Measurements from ENCODE around the gene SNX33.

Gene SNX33

DNA sequence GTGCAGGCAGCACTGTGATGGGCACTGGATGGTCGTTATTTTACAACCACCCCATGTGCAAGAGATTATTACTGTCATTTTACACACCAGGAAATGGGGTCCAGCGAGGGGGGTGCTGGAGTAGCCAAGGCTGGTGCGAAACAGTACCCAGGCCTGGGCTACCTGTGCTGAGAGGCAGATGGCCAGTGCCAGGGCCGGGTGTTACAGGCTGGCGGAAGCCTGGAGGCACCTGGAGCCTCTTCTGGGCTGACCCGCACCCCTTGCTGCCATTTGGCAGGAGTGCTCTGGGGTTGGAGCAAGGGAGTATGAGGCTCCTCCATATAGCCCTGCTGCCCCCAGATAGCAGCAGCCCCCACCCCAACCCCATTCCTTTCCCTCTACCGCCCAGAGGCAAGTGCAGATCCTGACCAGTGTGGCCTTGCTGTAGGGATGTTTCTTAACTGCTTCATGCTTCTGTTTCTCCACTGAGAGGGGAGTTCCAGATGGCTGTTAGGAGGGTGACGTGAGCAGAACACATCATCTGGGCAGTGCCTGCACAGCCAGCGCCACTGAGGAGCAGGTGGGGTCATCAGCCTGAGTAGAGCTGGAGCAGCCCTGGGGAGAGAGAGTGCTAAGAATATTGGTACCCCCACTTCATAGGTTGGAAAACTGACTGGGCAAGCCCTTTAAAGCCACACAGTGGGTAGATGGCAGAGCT, 15.3 kb downstream of the SNX33 start:
- TF ChIP-seq, protein P1, sequence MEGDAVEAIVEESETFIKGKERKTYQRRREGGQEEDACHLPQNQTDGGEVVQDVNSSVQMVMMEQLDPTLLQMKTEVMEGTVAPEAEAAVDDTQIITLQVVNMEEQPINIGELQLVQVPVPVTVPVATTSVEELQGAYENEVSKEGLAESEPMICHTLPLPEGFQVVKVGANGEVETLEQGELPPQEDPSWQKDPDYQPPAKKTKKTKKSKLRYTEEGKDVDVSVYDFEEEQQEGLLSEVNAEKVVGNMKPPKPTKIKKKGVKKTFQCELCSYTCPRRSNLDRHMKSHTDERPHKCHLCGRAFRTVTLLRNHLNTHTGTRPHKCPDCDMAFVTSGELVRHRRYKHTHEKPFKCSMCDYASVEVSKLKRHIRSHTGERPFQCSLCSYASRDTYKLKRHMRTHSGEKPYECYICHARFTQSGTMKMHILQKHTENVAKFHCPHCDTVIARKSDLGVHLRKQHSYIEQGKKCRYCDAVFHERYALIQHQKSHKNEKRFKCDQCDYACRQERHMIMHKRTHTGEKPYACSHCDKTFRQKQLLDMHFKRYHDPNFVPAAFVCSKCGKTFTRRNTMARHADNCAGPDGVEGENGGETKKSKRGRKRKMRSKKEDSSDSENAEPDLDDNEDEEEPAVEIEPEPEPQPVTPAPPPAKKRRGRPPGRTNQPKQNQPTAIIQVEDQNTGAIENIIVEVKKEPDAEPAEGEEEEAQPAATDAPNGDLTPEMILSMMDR (IDR thresholded peaks at IDR 0.05; ENCODE audit: unreplicated experiment in 3 of 3) = no peak
- Mint-ChIP-seq H3K9me3 (no peaks in the 10 kb centered on the region), H3K27me3 (ENCODE audit: low read depth) (peaks cover 4% of the 10 kb centered on the region), H3K27ac (peak overlapping the region in 1 of 3 experiments; percentile 72), H3K4me1 (peaks cover 18% of the 10 kb centered on the region), H3K4me3 (no peak overlapping the region), H3K36me3 (ENCODE audit: low read depth) (peaks cover 14% of the 10 kb centered on the region)

DNA sequence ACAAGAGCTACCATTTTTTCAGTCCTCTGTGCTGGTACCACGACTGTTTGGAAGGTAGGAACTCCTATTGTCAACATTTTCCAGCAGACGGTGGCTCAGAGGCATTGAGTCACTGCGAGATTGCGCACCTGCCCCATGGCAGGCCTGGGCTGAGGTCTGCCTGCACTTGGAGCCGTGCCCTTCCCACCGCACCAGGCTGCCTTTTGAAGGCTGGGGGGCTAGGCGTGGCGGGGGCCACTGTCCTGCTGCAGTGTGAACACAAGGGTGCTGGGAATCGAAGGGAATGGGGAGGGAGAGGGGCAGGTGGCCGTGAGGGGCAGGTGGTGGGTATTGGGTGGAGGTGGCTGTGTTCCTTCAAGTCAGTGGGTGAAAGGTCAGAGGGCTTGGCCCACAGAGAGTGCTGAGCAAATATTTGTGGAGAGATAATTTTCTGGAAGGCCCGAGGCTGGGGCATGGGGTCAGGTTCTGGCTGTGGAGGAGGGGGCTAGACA, 16.3 kb downstream of the SNX33 start:
- no peak overlapping the region for H3K27ac Mint-ChIP-seq
- peaks cover 18% of the 10 kb centered on the region for H3K4me1 Mint-ChIP-seq
- H3K9me3 Mint-ChIP-seq = no peaks in the 10 kb centered on the region
- no peak overlapping the region for H3K4me3 Mint-ChIP-seq
- TF ChIP-seq, protein P1 (IDR thresholded peaks at IDR 0.05; ENCODE audit: unreplicated experiment in 3 of 3) = no peak
- peaks cover 4% of the 10 kb centered on the region for H3K27me3 Mint-ChIP-seq (ENCODE audit: low read depth)
- H3K36me3 Mint-ChIP-seq (ENCODE audit: low read depth) = peaks cover 10% of the 10 kb centered on the region

DNA sequence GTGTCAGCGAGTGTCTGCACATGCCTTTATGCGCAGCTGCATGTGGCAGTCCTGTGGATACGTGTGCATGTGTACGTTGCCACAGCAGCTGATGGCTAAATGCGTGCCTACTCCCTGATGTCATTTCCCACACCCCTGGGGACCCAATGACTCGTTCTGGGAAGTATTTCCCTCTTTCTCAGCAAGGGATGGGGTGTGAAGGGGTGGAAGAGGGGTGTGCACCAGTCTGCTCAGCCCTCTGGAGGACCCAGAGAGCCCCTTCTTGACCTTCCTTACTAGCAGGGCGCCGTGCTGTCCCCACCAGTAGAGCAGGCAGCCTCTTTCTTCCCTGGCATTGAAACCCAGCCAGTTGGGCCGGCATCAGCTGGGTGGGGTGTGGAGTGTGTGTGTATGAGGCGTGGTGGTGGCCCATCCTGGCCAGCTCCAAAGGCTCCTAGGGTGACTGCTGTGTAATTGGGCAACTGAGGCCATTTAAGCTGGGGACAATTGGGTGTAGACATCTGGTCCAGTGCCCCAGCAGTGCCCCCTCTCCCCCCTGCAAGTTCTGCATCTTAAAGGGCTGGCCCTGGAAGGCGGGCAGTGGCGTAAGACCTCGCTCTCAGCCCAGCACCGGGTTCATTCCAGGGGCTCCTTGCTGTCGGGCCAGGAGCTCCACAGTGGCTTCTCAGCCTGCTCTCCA, 19.2 kb downstream of the SNX33 start:
- no peaks in the 10 kb centered on the region for H3K9me3 Mint-ChIP-seq
- H3K27ac Mint-ChIP-seq = no peak overlapping the region
- H3K4me3 Mint-ChIP-seq = no peak overlapping the region
- H3K36me3 Mint-ChIP-seq (ENCODE audit: low read depth) = peaks cover 4% of the 10 kb centered on the region
- peaks cover 5% of the 10 kb centered on the region for H3K4me1 Mint-ChIP-seq
- H3K27me3 Mint-ChIP-seq (ENCODE audit: low read depth) = peaks cover 4% of the 10 kb centered on the region
- TF ChIP-seq, protein P1 (IDR thresholded peaks at IDR 0.05; ENCODE audit: unreplicated experiment in 3 of 3) = no peak

DNA sequence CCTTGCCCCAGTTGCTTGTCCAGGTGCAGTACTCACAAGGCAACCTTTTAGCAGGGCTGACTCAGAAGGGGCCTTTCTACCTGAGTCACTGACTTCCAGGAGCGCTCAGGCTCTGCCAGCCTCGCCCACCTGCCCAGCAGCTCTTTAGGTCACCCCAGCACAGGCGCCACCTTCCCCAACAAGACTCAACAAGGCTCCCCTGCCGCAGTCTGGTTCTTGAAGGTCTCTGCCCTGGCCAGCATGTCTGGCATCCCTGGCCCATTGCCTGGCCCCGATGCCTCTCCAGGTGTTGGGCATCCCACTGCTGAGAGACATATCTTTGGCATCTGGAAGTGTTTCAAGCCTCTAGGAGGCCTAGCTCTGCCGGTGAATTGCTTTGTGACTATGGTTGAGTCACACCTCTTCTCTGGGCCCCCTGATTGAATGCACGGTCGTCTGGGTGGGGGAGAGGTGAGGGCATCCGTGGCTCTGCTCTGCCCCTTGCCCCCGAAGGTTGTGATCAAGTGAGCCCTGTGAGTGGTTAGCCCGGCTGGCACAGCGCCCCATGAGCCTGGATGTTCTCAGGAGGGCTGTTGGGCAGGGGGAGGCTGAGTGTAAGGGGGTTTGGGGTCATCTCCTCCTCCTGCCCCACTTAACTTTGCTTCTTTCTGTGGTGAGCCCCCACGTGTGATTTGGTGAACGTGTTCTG, 21.6 kb downstream of the SNX33 start:
- no peak overlapping the region for H3K27ac Mint-ChIP-seq
- H3K9me3 Mint-ChIP-seq = no peaks in the 10 kb centered on the region

DNA sequence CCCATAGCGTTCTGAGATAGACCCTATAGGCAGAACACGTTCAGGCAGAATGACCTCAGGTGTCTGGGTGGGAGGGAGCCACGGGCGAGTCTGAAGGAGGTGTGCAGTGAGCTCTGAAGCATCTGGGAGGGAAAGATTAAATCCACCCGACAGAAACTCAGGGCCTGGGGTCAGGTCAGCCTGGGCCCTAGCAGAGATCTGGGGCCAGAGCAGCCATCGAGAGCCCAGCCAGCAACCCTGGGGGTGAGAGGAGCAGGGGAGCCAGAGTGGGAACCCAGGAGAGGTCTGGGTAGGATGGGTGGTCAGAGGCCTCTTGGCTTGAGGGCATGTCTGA, 22.1 kb downstream of the SNX33 start:
- Mint-ChIP-seq H3K36me3 (ENCODE audit: low read depth) (peaks cover 4% of the 10 kb centered on the region), H3K27me3 (ENCODE audit: low read depth) (peaks cover 4% of the 10 kb centered on the region)

More for the DNA sequence above, 21.6 kb downstream of the SNX33 start:
- Mint-ChIP-seq H3K4me1 (peaks cover 21% of the 10 kb centered on the region), H3K36me3 (ENCODE audit: low read depth) (peaks cover 4% of the 10 kb centered on the region), H3K4me3 (no peak overlapping the region), H3K27me3 (ENCODE audit: low read depth) (peaks cover 4% of the 10 kb centered on the region)
- TF ChIP-seq, protein P1 (IDR thresholded peaks at IDR 0.05; ENCODE audit: unreplicated experiment in 3 of 3) = no peak

More for the DNA sequence above, 22.1 kb downstream of the SNX33 start:
- H3K27ac Mint-ChIP-seq = no peak overlapping the region
- H3K4me1 Mint-ChIP-seq = peaks cover 21% of the 10 kb centered on the region
- TF ChIP-seq, protein P1 (IDR thresholded peaks at IDR 0.05; ENCODE audit: unreplicated experiment in 3 of 3) = no peak
- no peaks in the 10 kb centered on the region for H3K9me3 Mint-ChIP-seq
- no peak overlapping the region for H3K4me3 Mint-ChIP-seq

All from nephron (organoid).